Measurements from ENCODE around the gene PMVK.
"Not testable (repeated sequence)": the region's sequence is repeated elsewhere in the genome, so short reads cannot be mapped to it uniquely, and the experiment has no call there.

PMVK gene

GRCh38 chr1:154912755-154913154 lies 23.8 kb downstream of the PMVK start:
- no peak for DNase-seq

GRCh38 chr1:154911691-154912550 lies 24.6 kb downstream of the PMVK start:
- DNase-seq, result no peak

- no peak for DNase-seq
These were observed 25.7 kb downstream of the PMVK start for GRCh38 chr1:154910851-154911250.

- no peak for DNase-seq
These were observed 27.6 kb downstream of the PMVK start for GRCh38 chr1:154908937-154909336.

GRCh38 chr1:154908129-154908528 lies 28.4 kb downstream of the PMVK start:
- DNase-seq, result not testable (repeated sequence)

- no peak for DNase-seq
These were observed 29.9 kb downstream of the PMVK start for GRCh38 chr1:154906621-154907081.

- DNase-seq, result no peak
These were observed 33.5 kb downstream of the PMVK start for GRCh38 chr1:154902938-154903566.

- no peak for DNase-seq
These were observed 34.9 kb downstream of the PMVK start for GRCh38 chr1:154901591-154901990.

- no peak for DNase-seq
These were observed 37.5 kb downstream of the PMVK start for GRCh38 chr1:154899041-154899440.

- no peak for DNase-seq
These were observed 39.7 kb downstream of the PMVK start for GRCh38 chr1:154896771-154897286.

GRCh38 chr1:154895798-154896197 lies 40.7 kb downstream of the PMVK start:
- DNase-seq, result no peak

- DNase-seq, result no peak
These were observed 45.1 kb downstream of the PMVK start for GRCh38 chr1:154891452-154891851.

GRCh38 chr1:154888757-154889156 lies 47.8 kb downstream of the PMVK start:
- no peak for DNase-seq

GRCh38 chr1:154886281-154887015 lies 50.1 kb downstream of the PMVK start:
- DNase-seq, result no peak

GRCh38 chr1:154884869-154885701 lies 51.4 kb downstream of the PMVK start:
- DNase-seq, result no peak

GRCh38 chr1:154883919-154884868 lies 52.3 kb downstream of the PMVK start:
- no peak for DNase-seq

GRCh38 chr1:154881820-154882535 lies 54.5 kb downstream of the PMVK start:
- no peak for DNase-seq

GRCh38 chr1:154880671-154881070 lies 55.8 kb downstream of the PMVK start:
- no peak for DNase-seq

- DNase-seq, result no peak
These were observed 57.5 kb downstream of the PMVK start for GRCh38 chr1:154879038-154879421.

GRCh38 chr1:154878371-154879037 lies 58.0 kb downstream of the PMVK start:
- peak; percentile 80 to 88 for DNase-seq
